Astrocyte (in vitro differentiated cells and primary cell): Measurements from ENCODE around the gene TTC7B. TPM values are rescaled to one million over a fixed set of nuclear protein-coding genes. Genes with fewer than 3 reads are reported as not detected.

Source experiments
- DNase-seq: peaks from one replicate; pipeline ENCODE4 v3.0.0-alpha.2; 2010; ENCODE audit warnings: low read depth
- FAIRE-seq: peaks from 2 replicates; lab custom pipeline; 2011; peaks lifted over from hg19 to GRCh38; lab: Jason Lieb, UNC
- H2AFZ ChIP-seq: 2 replicates; pipeline ENCODE4 v1.6.0; 2012; ENCODE audit warnings: low read depth, low read length, inconsistent platforms
- H3K27ac ChIP-seq: 2 replicates; pipeline ENCODE4 v1.5.1; 2011; ENCODE audit warnings: low read depth, low read length, inconsistent platforms
- H3K27me3 ChIP-seq: 2 replicates; pipeline ENCODE4 v1.6.0; 2011; ENCODE audit warnings: low read length, inconsistent platforms; ENCODE audit not compliant: insufficient read depth
- H3K36me3 ChIP-seq: 2 replicates; pipeline ENCODE4 v1.5.1; 2011; ENCODE audit warnings: low read length, inconsistent platforms; ENCODE audit not compliant: insufficient read depth
- H3K4me1 ChIP-seq: 2 replicates; pipeline ENCODE4 v1.5.1; 2011; ENCODE audit warnings: low read length, inconsistent platforms; ENCODE audit not compliant: insufficient read depth
- H3K4me2 ChIP-seq: 2 replicates; pipeline ENCODE4 v1.6.0; 2012; ENCODE audit warnings: low read length, inconsistent platforms
- H3K4me3 ChIP-seq: 2 replicates; pipeline ENCODE4 v1.5.1; 2011; ENCODE audit warnings: low read depth, mild to moderate bottlenecking, low read length, inconsistent platforms; ENCODE audit not compliant: insufficient read depth
- H3K79me2 ChIP-seq: 2 replicates; pipeline ENCODE4 v1.6.0; 2012; ENCODE audit warnings: mild to moderate bottlenecking, low read length, inconsistent platforms; ENCODE audit not compliant: insufficient read depth
- H3K9ac ChIP-seq: 2 replicates; pipeline ENCODE4 v1.6.0; 2012; ENCODE audit warnings: mild to moderate bottlenecking, low read length, inconsistent platforms
- H3K9me3 ChIP-seq: 2 replicates; pipeline ENCODE4 v1.5.1; 2012; ENCODE audit warnings: low read depth, mild to moderate bottlenecking, low read length, inconsistent platforms; ENCODE audit not compliant: insufficient read depth
- H4K20me1 ChIP-seq: 2 replicates; pipeline ENCODE4 v1.6.0; 2012; ENCODE audit warnings: low read length, inconsistent platforms; ENCODE audit not compliant: insufficient read depth
- H3K27ac Mint-ChIP-seq: one replicate; pipeline ENCODE4 v1.8.0; 2021; ENCODE audit warnings: mild to moderate bottlenecking, mixed read lengths; ENCODE audit not compliant: unreplicated experiment
- H3K27me3 Mint-ChIP-seq: one replicate; pipeline ENCODE4 v1.8.0; 2021; ENCODE audit warnings: low read depth, mixed read lengths; ENCODE audit not compliant: unreplicated experiment
- H3K36me3 Mint-ChIP-seq: one replicate; pipeline ENCODE4 v1.8.0; 2021; ENCODE audit warnings: low read depth, mixed read lengths; ENCODE audit not compliant: unreplicated experiment
- H3K4me1 Mint-ChIP-seq: one replicate; pipeline ENCODE4 v1.8.0; 2021; ENCODE audit warnings: low read depth, mixed read lengths; ENCODE audit not compliant: unreplicated experiment
- H3K4me3 Mint-ChIP-seq: one replicate; pipeline ENCODE4 v1.8.0; 2021; ENCODE audit warnings: mild to moderate bottlenecking, moderate library complexity, mixed read lengths; ENCODE audit not compliant: unreplicated experiment
- H3K9me3 Mint-ChIP-seq: one replicate; pipeline ENCODE4 v1.8.0; 2021; ENCODE audit warnings: mild to moderate bottlenecking, mixed read lengths; ENCODE audit not compliant: unreplicated experiment
- EZH2 ChIP-seq: IDR thresholded peaks from 2 replicates; pipeline ENCODE4 v1.6.1; 2012; ENCODE audit warnings: mild to moderate bottlenecking, low read length, inconsistent platforms; ENCODE audit not compliant: insufficient read depth
- total RNA-seq: library from RNA; stranded (reverse); gene quantifications from 2 replicates; pipeline ENCODE4 v1.2.1, GENCODE V29; 2021
- TF ChIP-seq, protein P1 (sequence below): IDR thresholded peaks from 2 replicates; pipeline ENCODE4 v1.5.1; 2011; ENCODE audit warnings: low read depth, mild to moderate bottlenecking, inconsistent platforms, low read length, moderate library complexity; ENCODE audit not compliant: insufficient read depth

The TTC7B gene
- total RNA-seq, 1 donor from 2014 or later, result 42.1 TPM

DNA sequence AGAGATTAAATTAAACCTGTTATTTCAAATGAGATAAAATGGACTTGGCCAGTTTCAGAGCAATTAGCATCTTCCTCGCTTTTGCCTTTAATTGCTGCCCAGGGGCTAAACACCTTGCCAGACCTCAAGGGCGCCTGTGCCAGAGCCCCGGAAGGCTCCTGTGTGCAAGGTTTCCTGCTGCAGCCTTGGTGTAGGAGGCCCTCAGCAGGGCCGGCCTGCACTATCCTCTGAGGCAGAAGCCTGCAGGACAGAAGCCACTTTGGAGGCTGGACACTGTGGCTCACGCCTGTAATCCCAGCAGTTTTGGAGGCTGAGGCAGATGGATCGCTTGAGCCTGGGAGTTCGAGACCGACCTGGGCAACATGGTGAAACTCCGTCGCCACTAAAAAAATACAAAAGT, 269.0 kb downstream of the TTC7B start:
- no peaks in the 10 kb centered on the region for H3K27me3 ChIP-seq
- H3K9ac ChIP-seq, result no peak overlapping the region
- Mint-ChIP-seq H3K9me3 (no peaks in the 10 kb centered on the region), H3K4me1 (peaks cover 5% of the 10 kb centered on the region), H3K27ac (no peak overlapping the region), H3K4me3 (no peak overlapping the region), H3K36me3 (peaks cover under 1% of the 10 kb centered on the region), H3K27me3 (peaks cover 10% of the 10 kb centered on the region)
- peaks cover 10% of the 10 kb centered on the region for H3K4me1 ChIP-seq
- DNase-seq, result no peak
- no peak overlapping the region for H3K4me3 ChIP-seq
- peaks cover 4% of the 10 kb centered on the region for H4K20me1 ChIP-seq
- no peak for FAIRE-seq
- no peaks in the 10 kb centered on the region for H3K36me3 ChIP-seq
- TF ChIP-seq, protein P1, sequence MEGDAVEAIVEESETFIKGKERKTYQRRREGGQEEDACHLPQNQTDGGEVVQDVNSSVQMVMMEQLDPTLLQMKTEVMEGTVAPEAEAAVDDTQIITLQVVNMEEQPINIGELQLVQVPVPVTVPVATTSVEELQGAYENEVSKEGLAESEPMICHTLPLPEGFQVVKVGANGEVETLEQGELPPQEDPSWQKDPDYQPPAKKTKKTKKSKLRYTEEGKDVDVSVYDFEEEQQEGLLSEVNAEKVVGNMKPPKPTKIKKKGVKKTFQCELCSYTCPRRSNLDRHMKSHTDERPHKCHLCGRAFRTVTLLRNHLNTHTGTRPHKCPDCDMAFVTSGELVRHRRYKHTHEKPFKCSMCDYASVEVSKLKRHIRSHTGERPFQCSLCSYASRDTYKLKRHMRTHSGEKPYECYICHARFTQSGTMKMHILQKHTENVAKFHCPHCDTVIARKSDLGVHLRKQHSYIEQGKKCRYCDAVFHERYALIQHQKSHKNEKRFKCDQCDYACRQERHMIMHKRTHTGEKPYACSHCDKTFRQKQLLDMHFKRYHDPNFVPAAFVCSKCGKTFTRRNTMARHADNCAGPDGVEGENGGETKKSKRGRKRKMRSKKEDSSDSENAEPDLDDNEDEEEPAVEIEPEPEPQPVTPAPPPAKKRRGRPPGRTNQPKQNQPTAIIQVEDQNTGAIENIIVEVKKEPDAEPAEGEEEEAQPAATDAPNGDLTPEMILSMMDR, result no peak
- no peak for TF ChIP-seq EZH2
- no peaks in the 10 kb centered on the region for H3K79me2 ChIP-seq
- no peak overlapping the region for H3K4me2 ChIP-seq
- H2AFZ ChIP-seq, result no peak overlapping the region
- no peak overlapping the region for H3K27ac ChIP-seq
- no peaks in the 10 kb centered on the region for H3K9me3 ChIP-seq

DNA sequence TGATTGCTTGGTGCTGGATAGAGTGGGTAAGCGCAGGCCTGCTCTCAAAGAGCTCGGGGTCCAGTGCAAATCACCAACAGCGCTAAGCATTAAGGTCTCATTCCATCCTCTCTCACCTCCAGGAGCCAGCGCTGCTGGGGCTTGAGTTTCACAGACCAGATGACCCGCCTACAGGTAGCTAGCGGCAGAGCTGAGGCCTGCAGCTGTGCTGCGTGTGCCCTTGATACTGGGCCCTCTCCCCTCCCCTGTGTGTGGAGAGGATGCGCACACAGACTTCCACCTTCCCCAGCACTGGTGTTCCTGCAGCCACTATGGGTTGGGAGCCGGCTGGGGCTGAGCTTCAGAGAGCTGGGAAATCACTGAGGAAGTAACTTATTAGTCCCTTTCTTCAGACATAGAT, 269.5 kb downstream of the TTC7B start:
- Histone ChIP-seq H3K9ac (no peak overlapping the region), H3K4me3 (no peak overlapping the region), H2AFZ (no peak overlapping the region), H3K4me2 (no peak overlapping the region), H3K27me3 (no peaks in the 10 kb centered on the region), H3K9me3 (no peaks in the 10 kb centered on the region), H3K27ac (no peak overlapping the region), H3K79me2 (no peaks in the 10 kb centered on the region), H3K36me3 (no peaks in the 10 kb centered on the region), H4K20me1 (peaks cover 4% of the 10 kb centered on the region), H3K4me1 (peaks cover 9% of the 10 kb centered on the region)
- DNase-seq (no peak), FAIRE-seq (no peak)
- peaks cover 4% of the 10 kb centered on the region for H3K4me1 Mint-ChIP-seq
- H3K9me3 Mint-ChIP-seq, result no peaks in the 10 kb centered on the region
- no peak for TF ChIP-seq EZH2
- TF ChIP-seq, protein P1, result no peak
- H3K27ac Mint-ChIP-seq, result no peak overlapping the region
- no peak overlapping the region for H3K4me3 Mint-ChIP-seq
- H3K27me3 Mint-ChIP-seq, result peaks cover 11% of the 10 kb centered on the region
- peaks cover 2% of the 10 kb centered on the region for H3K36me3 Mint-ChIP-seq

DNA sequence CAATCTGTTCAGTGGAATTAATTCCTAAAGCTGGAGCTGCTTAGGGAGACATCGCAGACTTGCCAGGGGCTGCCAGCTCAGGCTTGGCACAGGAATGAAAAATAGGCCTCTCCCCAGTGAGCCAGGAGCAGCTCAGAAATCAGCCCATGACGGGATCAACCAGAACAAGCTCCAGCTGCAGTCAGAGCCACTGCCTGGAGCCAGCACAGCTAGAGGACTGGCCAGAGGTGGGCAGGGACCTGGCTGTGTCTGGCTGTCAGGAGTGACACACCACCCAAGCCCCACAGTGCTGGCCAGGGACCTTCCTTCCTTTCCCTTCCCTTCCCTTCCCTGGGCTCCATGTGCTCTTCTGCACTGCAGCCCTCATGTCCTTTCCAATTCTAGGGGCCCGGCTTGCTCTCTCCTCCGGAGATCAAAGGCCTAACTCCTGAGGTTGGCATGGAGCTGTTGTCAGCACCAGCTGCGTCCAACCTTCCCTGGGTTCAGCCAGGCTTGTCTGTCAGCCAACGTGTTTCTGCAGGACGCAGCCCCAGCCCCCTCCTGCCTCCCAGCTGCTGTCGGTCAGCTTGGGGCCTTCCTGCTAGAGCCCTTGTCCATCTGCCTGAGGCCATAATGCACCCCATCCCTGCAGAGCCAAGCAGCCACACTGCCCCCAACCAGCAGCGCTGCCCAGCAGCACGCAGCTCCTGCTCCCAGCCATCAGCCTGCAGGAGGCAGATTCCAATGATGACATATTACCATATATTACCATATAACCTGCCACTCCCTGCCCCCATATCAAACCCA, 270.1 kb downstream of the TTC7B start:
- H3K79me2 ChIP-seq, result no peaks in the 10 kb centered on the region
- Mint-ChIP-seq H3K27ac (no peak overlapping the region), H3K9me3 (no peaks in the 10 kb centered on the region), H3K36me3 (peaks cover 2% of the 10 kb centered on the region), H3K4me1 (peaks cover 2% of the 10 kb centered on the region), H3K4me3 (no peak overlapping the region), H3K27me3 (peaks cover 11% of the 10 kb centered on the region)
- H3K9ac ChIP-seq, result no peak overlapping the region
- TF ChIP-seq, protein P1, result no peak
- TF ChIP-seq EZH2, result no peak
- H2AFZ ChIP-seq, result no peak overlapping the region
- no peaks in the 10 kb centered on the region for H3K36me3 ChIP-seq
- no peak overlapping the region for H3K4me2 ChIP-seq
- H3K4me3 ChIP-seq, result no peak overlapping the region
- H3K27ac ChIP-seq, result no peak overlapping the region
- H4K20me1 ChIP-seq, result peaks cover 4% of the 10 kb centered on the region
- no peaks in the 10 kb centered on the region for H3K27me3 ChIP-seq
- FAIRE-seq (no peak), DNase-seq (no peak)
- no peaks in the 10 kb centered on the region for H3K9me3 ChIP-seq
- H3K4me1 ChIP-seq, result peaks cover 4% of the 10 kb centered on the region
